Stimulated activated CD8-positive, alpha-beta memory T cell treated with anti-CD3 and anti-CD28 coated beads, Interleukin-4, amount 100 ng/mL, for 24 hours (primary cell): ENCODE measurements around the gene TBCA.
"Not testable (repeated sequence)": the region's sequence is repeated elsewhere in the genome, so short reads cannot be mapped to it uniquely, and the experiment has no call there.

Experiments used
- DNase-seq: peaks from one replicate; pipeline ENCODE4 v3.0.0-alpha.2; 2020; ENCODE audit warnings: low read depth

Gene TBCA

GRCh38 chr5:77772729-77773128 is 3.4 kb downstream of the TBCA start:
- DNase-seq = no peak

- no peak for DNase-seq
Observed at GRCh38 chr5:77771452-77771851, 4.7 kb downstream of the TBCA start.

- DNase-seq = no peak
Observed at GRCh38 chr5:77770293-77771005, 5.7 kb downstream of the TBCA start.

- DNase-seq = no peak
Observed at GRCh38 chr5:77768978-77769377, 7.2 kb downstream of the TBCA start.

- DNase-seq = no peak
Observed at GRCh38 chr5:77767301-77767700, 8.8 kb downstream of the TBCA start.

- no peak for DNase-seq
Observed at GRCh38 chr5:77761606-77762005, 14.5 kb downstream of the TBCA start.

GRCh38 chr5:77758141-77758938 is 17.8 kb downstream of the TBCA start:
- no peak for DNase-seq

GRCh38 chr5:77751328-77752023 is 24.7 kb downstream of the TBCA start:
- DNase-seq = no peak

- not testable (repeated sequence) for DNase-seq
Observed at GRCh38 chr5:77750928-77751327, 25.2 kb downstream of the TBCA start.

- DNase-seq = no peak
Observed at GRCh38 chr5:77748160-77748559, 28.0 kb downstream of the TBCA start.

- DNase-seq = no peak
Observed at GRCh38 chr5:77744116-77744515, 32.0 kb downstream of the TBCA start.

- DNase-seq = no peak
Observed at GRCh38 chr5:77743181-77743580, 33.0 kb downstream of the TBCA start.

GRCh38 chr5:77741608-77742007 is 34.5 kb downstream of the TBCA start:
- DNase-seq = no peak

GRCh38 chr5:77734885-77735284 is 41.3 kb downstream of the TBCA start:
- DNase-seq = no peak

GRCh38 chr5:77733130-77733529 is 43.0 kb downstream of the TBCA start:
- no peak for DNase-seq

- no peak for DNase-seq
Observed at GRCh38 chr5:77727190-77727589, 48.9 kb downstream of the TBCA start.

GRCh38 chr5:77725616-77726015 is 50.5 kb downstream of the TBCA start:
- DNase-seq = no peak

GRCh38 chr5:77724934-77725333 is 51.2 kb downstream of the TBCA start:
- no peak for DNase-seq

GRCh38 chr5:77719666-77720363 is 56.3 kb downstream of the TBCA start:
- DNase-seq = no peak

GRCh38 chr5:77718934-77719610 is 57.1 kb downstream of the TBCA start:
- DNase-seq = no peak

GRCh38 chr5:77709993-77710685 is 66.0 kb downstream of the TBCA start:
- no peak for DNase-seq
